PC-9 (cell line): Measurements from ENCODE around the gene F11. TPM values are rescaled to one million over a fixed set of nuclear protein-coding genes. Genes with fewer than 3 reads are reported as not detected.
"Not testable (repeated sequence)": the region's sequence is repeated elsewhere in the genome, so short reads cannot be mapped to it uniquely, and the experiment has no call there.

Source experiments
- BruUV-seq: library from RNA; stranded (reverse); fragments of 400-500 nt; replicated peaks from 2 replicates; lab custom pipeline; 2021; lab: Mats Ljungman, UMichigan
- CTCF ChIA-PET: fragments of 300-600 bp; sonication (Branson Sonifier 250); formaldehyde crosslinking; loops from one replicate; lab custom pipeline; 2022; ENCODE audit warnings: antibody characterized with exemption; lab: Charles Lee
- POLR2A ChIA-PET: fragments of 300-600 bp; sonication (Branson Sonifier 250); formaldehyde crosslinking; loops from one replicate; lab custom pipeline; 2022; ENCODE audit warnings: antibody characterized with exemption; ENCODE audit not compliant: unreplicated experiment; lab: Charles Lee
- DNase-seq, 2 experiments: peaks; one replicate each; pipeline versions ENCODE4 v3.0.0 to v3.0.0-alpha.2; 2015 to 2022; ENCODE audit warnings: mixed read lengths in 1 of 2
- H2AFZ ChIP-seq: fragments of 200-600 bp; sonication (generic); 2 replicates; pipeline ENCODE4 v1.8.1; 2017; ENCODE audit warnings: antibody characterized with exemption
- H3F3A ChIP-seq: fragments of 200-600 bp; sonication (generic); 2 replicates; pipeline ENCODE4 v1.8.1; 2017; ENCODE audit warnings: antibody characterized with exemption, mild to moderate bottlenecking, low read depth; ENCODE audit not compliant: insufficient read depth
- H3K27ac ChIP-seq: fragments of 200-600 bp; sonication (generic); 2 replicates; pipeline ENCODE4 v1.6.1; 2016; ENCODE audit warnings: mixed run types
- H3K27me3 ChIP-seq: fragments of 200-600 bp; sonication (generic); 2 replicates; pipeline ENCODE4 v1.6.1; 2016; ENCODE audit warnings: low read depth, mixed run types; ENCODE audit not compliant: insufficient read depth
- H3K36me3 ChIP-seq: fragments of 200-600 bp; sonication (generic); 2 replicates; pipeline ENCODE4 v1.6.1; 2016; ENCODE audit warnings: low read depth, mixed run types
- H3K4me1 ChIP-seq: fragments of 200-600 bp; sonication (generic); replicated peaks from 2 replicates; pipeline ENCODE4 v1.6.1; 2016; ENCODE audit warnings: mixed run types; ENCODE audit not compliant: insufficient read depth
- H3K4me2 ChIP-seq: fragments of 200-600 bp; sonication (generic); 2 replicates; pipeline ENCODE4 v1.6.1; 2017; ENCODE audit warnings: mixed run types
- H3K4me3 ChIP-seq: fragments of 200-600 bp; sonication (generic); 2 replicates; pipeline ENCODE4 v1.6.1; 2016; ENCODE audit warnings: mixed run types
- H3K79me2 ChIP-seq: fragments of 200-600 bp; sonication (generic); 2 replicates; pipeline ENCODE4 v1.6.1; 2017; ENCODE audit warnings: low read depth, mixed run types
- H3K9me2 ChIP-seq: fragments of 200-600 bp; sonication (generic); 2 replicates; pipeline ENCODE4 v1.8.1; 2017; ENCODE audit warnings: mild to moderate bottlenecking; ENCODE audit not compliant: insufficient read depth
- H3K9me3 ChIP-seq: fragments of 200-600 bp; sonication (generic); 2 replicates; pipeline ENCODE4 v1.8.1; 2016; ENCODE audit warnings: low read depth; ENCODE audit not compliant: insufficient read depth
- H4K20me1 ChIP-seq: fragments of 200-600 bp; sonication (generic); 2 replicates; pipeline ENCODE4 v1.8.1; 2017; ENCODE audit not compliant: insufficient read depth
- CTCF ChIP-seq: fragments of 200-600 bp; sonication (generic); conservative IDR thresholded peaks from 2 replicates; pipeline ENCODE4 v1.6.1; 2017; ENCODE audit warnings: mixed run types, antibody characterized with exemption, mild to moderate bottlenecking, moderate library complexity
- EZH2 ChIP-seq: fragments of 200-600 bp; sonication (generic); IDR thresholded peaks from 2 replicates; pipeline ENCODE4 v1.8.0; 2017; ENCODE audit warnings: antibody characterized with exemption, low read depth
- intact Hi-C: fragments of 100-400 bp; cut with micrococcal nuclease; formaldehyde crosslinking; loops from one replicate; pipeline ENCODE4 v1.10.0; 2022; ENCODE audit not compliant: unreplicated experiment
- total RNA-seq: library from RNA; stranded (reverse); gene quantifications from 2 replicates; pipeline ENCODE4 v1.2.3, GENCODE V29; 2021

F11 gene
- total RNA-seq, 1 experiment from 2014 or later = not detected

GRCh38 chr4:186240848-186241491 lies 25.0 kb upstream of the F11 start:
- TF ChIP-seq EZH2 (no peak), CTCF (no peak)
- Histone ChIP-seq H3K79me2 (no peaks in the 10 kb centered on the region), H3K9me3 (no peaks in the 10 kb centered on the region), H3K9me2 (no peaks in the 10 kb centered on the region), H3F3A (no peaks in the 10 kb centered on the region), H3K36me3 (no peaks in the 10 kb centered on the region), H3K4me3 (no peak overlapping the region), H3K4me1 (no peaks in the 10 kb centered on the region), H3K27ac (no peak overlapping the region), H2AFZ (no peak overlapping the region), H3K27me3 (0 out of 2 replicates have a peak, but pooled peaks cover 4% of the 10 kb centered on the region), H4K20me1 (no peaks in the 10 kb centered on the region), H3K4me2 (no peak overlapping the region)
- ChIA-PET CTCF (no interaction called here), POLR2A (no interaction called here)
- DNase-seq = no peak
- intact Hi-C loops = no loop called here
- no TSS peak for BruUV-seq

- no peak for DNase-seq
- H3K4me1 ChIP-seq = no peaks in the 10 kb centered on the region
- H3K9me2 ChIP-seq = no peaks in the 10 kb centered on the region
- H3K36me3 ChIP-seq = no peaks in the 10 kb centered on the region
- no peaks in the 10 kb centered on the region for H4K20me1 ChIP-seq
- no peak overlapping the region for H2AFZ ChIP-seq
- BruUV-seq = no TSS peak
- H3K79me2 ChIP-seq = no peaks in the 10 kb centered on the region
- TF ChIP-seq EZH2 (no peak), CTCF (no peak)
- no peak overlapping the region for H3K27ac ChIP-seq
- H3K4me2 ChIP-seq = no peak overlapping the region
- H3K4me3 ChIP-seq = no peak overlapping the region
- 0 out of 2 replicates have a peak, but pooled peaks cover 4% of the 10 kb centered on the region for H3K27me3 ChIP-seq
- no peaks in the 10 kb centered on the region for H3K9me3 ChIP-seq
- no peaks in the 10 kb centered on the region for H3F3A ChIP-seq
- CTCF ChIA-PET = no interaction called here
- intact Hi-C loops = no loop called here
- POLR2A ChIA-PET = no interaction called here
These were observed 24.4 kb upstream of the F11 start for GRCh38 chr4:186241616-186242015.

GRCh38 chr4:186242031-186242430 lies 24.0 kb upstream of the F11 start:
- DNase-seq, H4K20me1 ChIP-seq, H3K9me3 ChIP-seq, H3K27me3 ChIP-seq, H3K79me2 ChIP-seq, H3K4me1 ChIP-seq, H3K9me2 ChIP-seq, intact Hi-C loops, H3F3A ChIP-seq, BruUV-seq, CTCF ChIA-PET, H3K4me2 ChIP-seq, POLR2A ChIA-PET, H3K4me3 ChIP-seq, H2AFZ ChIP-seq, H3K36me3 ChIP-seq, H3K27ac ChIP-seq: not testable (repeated sequence)

GRCh38 chr4:186243331-186243730 lies 22.7 kb upstream of the F11 start:
- BruUV-seq = no TSS peak
- CTCF ChIA-PET = no interaction called here

More at GRCh38 chr4:186243331-186243730, 22.7 kb upstream of the F11 start:
- Histone ChIP-seq H3K79me2 (no peaks in the 10 kb centered on the region), H3K27ac (no peak overlapping the region), H4K20me1 (no peaks in the 10 kb centered on the region), H3F3A (no peaks in the 10 kb centered on the region), H3K4me3 (no peak overlapping the region), H3K36me3 (no peaks in the 10 kb centered on the region), H3K9me2 (no peaks in the 10 kb centered on the region), H2AFZ (no peak overlapping the region), H3K27me3 (0 out of 2 replicates have a peak, but pooled peaks cover 4% of the 10 kb centered on the region), H3K4me1 (no peaks in the 10 kb centered on the region), H3K9me3 (no peaks in the 10 kb centered on the region), H3K4me2 (no peak overlapping the region)
- no peak for DNase-seq
- intact Hi-C loops = no loop called here
- no peak for TF ChIP-seq CTCF
- no peak for TF ChIP-seq EZH2
- POLR2A ChIA-PET = no interaction called here
